ENCODE measurements around the gene ADGRE1.

The ADGRE1 gene

GRCh38 chr19:6861683-6862286 is 25.6 kb upstream of the ADGRE1 start:
- Histone ChIP-seq H3K4ac (ENCODE audit: low read depth, low read length) (no peak overlapping the region), H4K5ac (ENCODE audit: low read length) (no peak overlapping the region), H3K27me3 (ENCODE audit: insufficient read depth, low read length, poor library complexity) (no peaks in the 10 kb centered on the region), H3K9ac (ENCODE audit: low read length) (no peak overlapping the region), H3K56ac (ENCODE audit: low read length) (no peak overlapping the region), H3K27ac (ENCODE audit: low read depth, low read length) (no peak overlapping the region), H3K4me1 (ENCODE audit: control insufficient read depth, low read depth, low read length) (no peaks in the 10 kb centered on the region), H3K4me3 (ENCODE audit: low read length) (no peak overlapping the region), H2BK15ac (replicated peaks; ENCODE audit: low read depth) (no peak overlapping the region), H2AK5ac (ENCODE audit: low read length) (no peak overlapping the region), H3K18ac (ENCODE audit: low read length) (no peak overlapping the region), H2BK120ac (ENCODE audit: low read depth, low read length) (no peak overlapping the region), H3K79me2 (ENCODE audit: control insufficient read depth, insufficient read depth, low read length) (no peaks in the 10 kb centered on the region), H3K4me2 (ENCODE audit: low read length) (no peak overlapping the region), H4K8ac (ENCODE audit: low read depth, low read length) (no peak overlapping the region), H3K79me1 (ENCODE audit: low read length) (no peaks in the 10 kb centered on the region), H2BK5ac (ENCODE audit: low read length) (no peak overlapping the region), H3K23ac (ENCODE audit: low read length) (no peak overlapping the region), H3K36me3 (ENCODE audit: control insufficient read depth, insufficient read depth, low read length) (no peaks in the 10 kb centered on the region)
- peak; percentile 10 for DNase-seq
- WGBS (ENCODE audit: extremely low coverage, insufficient coverage, low lambda C conversion rate) = no CpG with 5 or more reads among the region's 10 CpGs

- Histone ChIP-seq H3K79me2 (ENCODE audit: control insufficient read depth, insufficient read depth, low read length) (no peaks in the 10 kb centered on the region), H4K5ac (ENCODE audit: low read length) (no peak overlapping the region), H3K4me3 (ENCODE audit: low read length) (no peak overlapping the region), H3K27ac (ENCODE audit: low read depth, low read length) (no peak overlapping the region), H2BK5ac (ENCODE audit: low read length) (no peak overlapping the region), H3K27me3 (ENCODE audit: insufficient read depth, low read length, poor library complexity) (no peaks in the 10 kb centered on the region), H3K79me1 (ENCODE audit: low read length) (no peaks in the 10 kb centered on the region), H2BK15ac (replicated peaks; ENCODE audit: low read depth) (no peak overlapping the region), H4K8ac (ENCODE audit: low read depth, low read length) (no peak overlapping the region), H3K4me1 (ENCODE audit: control insufficient read depth, low read depth, low read length) (no peaks in the 10 kb centered on the region), H2BK120ac (ENCODE audit: low read depth, low read length) (no peak overlapping the region), H3K4ac (ENCODE audit: low read depth, low read length) (no peak overlapping the region), H3K9ac (ENCODE audit: low read length) (no peak overlapping the region), H3K56ac (ENCODE audit: low read length) (no peak overlapping the region), H3K4me2 (ENCODE audit: low read length) (no peak overlapping the region), H3K23ac (ENCODE audit: low read length) (no peak overlapping the region), H3K36me3 (ENCODE audit: control insufficient read depth, insufficient read depth, low read length) (no peaks in the 10 kb centered on the region), H3K18ac (ENCODE audit: low read length) (no peak overlapping the region), H2AK5ac (ENCODE audit: low read length) (no peak overlapping the region)
- no CpG with 5 or more reads among the region's 16 CpGs for WGBS (ENCODE audit: extremely low coverage, insufficient coverage, low lambda C conversion rate)
- DNase-seq = peak; percentile 92
These were observed 24.7 kb upstream of the ADGRE1 start for GRCh38 chr19:6862673-6863078.

- Histone ChIP-seq H3K4me3 (ENCODE audit: low read length) (no peak overlapping the region), H3K4ac (ENCODE audit: low read depth, low read length) (no peak overlapping the region), H3K9ac (ENCODE audit: low read length) (no peak overlapping the region), H4K8ac (ENCODE audit: low read depth, low read length) (no peak overlapping the region), H3K18ac (ENCODE audit: low read length) (no peak overlapping the region), H2AK5ac (ENCODE audit: low read length) (no peak overlapping the region), H3K27ac (ENCODE audit: low read depth, low read length) (no peak overlapping the region), H2BK120ac (ENCODE audit: low read depth, low read length) (no peak overlapping the region), H2BK5ac (ENCODE audit: low read length) (no peak overlapping the region), H4K5ac (ENCODE audit: low read length) (no peak overlapping the region), H3K36me3 (ENCODE audit: control insufficient read depth, insufficient read depth, low read length) (no peaks in the 10 kb centered on the region), H3K56ac (ENCODE audit: low read length) (no peak overlapping the region), H3K4me2 (ENCODE audit: low read length) (no peak overlapping the region), H3K23ac (ENCODE audit: low read length) (no peak overlapping the region), H3K4me1 (ENCODE audit: control insufficient read depth, low read depth, low read length) (no peaks in the 10 kb centered on the region), H3K79me1 (ENCODE audit: low read length) (no peaks in the 10 kb centered on the region), H3K27me3 (ENCODE audit: insufficient read depth, low read length, poor library complexity) (no peaks in the 10 kb centered on the region), H2BK15ac (replicated peaks; ENCODE audit: low read depth) (no peak overlapping the region), H3K79me2 (ENCODE audit: control insufficient read depth, insufficient read depth, low read length) (no peaks in the 10 kb centered on the region)
- no peak for DNase-seq
- WGBS (ENCODE audit: extremely low coverage, insufficient coverage, low lambda C conversion rate) = no CpG with 5 or more reads among the region's 9 CpGs
These were observed 22.9 kb upstream of the ADGRE1 start for GRCh38 chr19:6864325-6864940.

GRCh38 chr19:6865849-6866248 is 21.5 kb upstream of the ADGRE1 start:
- H3K4me1 ChIP-seq (ENCODE audit: control insufficient read depth, low read depth, low read length) = no peaks in the 10 kb centered on the region
- peak; percentile 8 for DNase-seq
- H3K4me2 ChIP-seq (ENCODE audit: low read length) = no peak overlapping the region
- no CpG with 5 or more reads among the region's 10 CpGs for WGBS (ENCODE audit: extremely low coverage, insufficient coverage, low lambda C conversion rate)
- H3K9ac ChIP-seq (ENCODE audit: low read length) = no peak overlapping the region
- H3K36me3 ChIP-seq (ENCODE audit: control insufficient read depth, insufficient read depth, low read length) = no peaks in the 10 kb centered on the region
- no peak overlapping the region for H4K8ac ChIP-seq (ENCODE audit: low read depth, low read length)
- H3K79me1 ChIP-seq (ENCODE audit: low read length) = no peaks in the 10 kb centered on the region
- no peak overlapping the region for H2BK120ac ChIP-seq (ENCODE audit: low read depth, low read length)
- H3K56ac ChIP-seq (ENCODE audit: low read length) = no peak overlapping the region
- H3K27me3 ChIP-seq (ENCODE audit: insufficient read depth, low read length, poor library complexity) = no peaks in the 10 kb centered on the region
- no peak overlapping the region for H4K5ac ChIP-seq (ENCODE audit: low read length)
- H3K27ac ChIP-seq (ENCODE audit: low read depth, low read length) = no peak overlapping the region
- H3K4ac ChIP-seq (ENCODE audit: low read depth, low read length) = no peak overlapping the region
- H2AK5ac ChIP-seq (ENCODE audit: low read length) = no peak overlapping the region
- H3K18ac ChIP-seq (ENCODE audit: low read length) = no peak overlapping the region
- H3K23ac ChIP-seq (ENCODE audit: low read length) = no peak overlapping the region
- H3K79me2 ChIP-seq (ENCODE audit: control insufficient read depth, insufficient read depth, low read length) = no peaks in the 10 kb centered on the region
- H3K4me3 ChIP-seq (ENCODE audit: low read length) = no peak overlapping the region
- no peak overlapping the region for H2BK15ac ChIP-seq (replicated peaks; ENCODE audit: low read depth)
- H2BK5ac ChIP-seq (ENCODE audit: low read length) = no peak overlapping the region

GRCh38 chr19:6866741-6867151 is 20.6 kb upstream of the ADGRE1 start:
- Histone ChIP-seq H3K79me2 (ENCODE audit: control insufficient read depth, insufficient read depth, low read length) (no peaks in the 10 kb centered on the region), H4K8ac (ENCODE audit: low read depth, low read length) (no peak overlapping the region), H3K27ac (ENCODE audit: low read depth, low read length) (no peak overlapping the region), H3K79me1 (ENCODE audit: low read length) (no peaks in the 10 kb centered on the region), H3K36me3 (ENCODE audit: control insufficient read depth, insufficient read depth, low read length) (no peaks in the 10 kb centered on the region), H3K4me1 (ENCODE audit: control insufficient read depth, low read depth, low read length) (no peaks in the 10 kb centered on the region), H2AK5ac (ENCODE audit: low read length) (no peak overlapping the region), H3K23ac (ENCODE audit: low read length) (no peak overlapping the region), H3K18ac (ENCODE audit: low read length) (no peak overlapping the region), H3K9ac (ENCODE audit: low read length) (no peak overlapping the region), H4K5ac (ENCODE audit: low read length) (no peak overlapping the region), H2BK15ac (replicated peaks; ENCODE audit: low read depth) (no peak overlapping the region), H3K4ac (ENCODE audit: low read depth, low read length) (no peak overlapping the region), H2BK120ac (ENCODE audit: low read depth, low read length) (no peak overlapping the region), H3K4me3 (ENCODE audit: low read length) (no peak overlapping the region), H3K56ac (ENCODE audit: low read length) (no peak overlapping the region), H3K27me3 (ENCODE audit: insufficient read depth, low read length, poor library complexity) (no peaks in the 10 kb centered on the region), H3K4me2 (ENCODE audit: low read length) (no peak overlapping the region), H2BK5ac (ENCODE audit: low read length) (no peak overlapping the region)
- no peak for DNase-seq
- no CpG with 5 or more reads among the region's 6 CpGs for WGBS (ENCODE audit: extremely low coverage, insufficient coverage, low lambda C conversion rate)

- Histone ChIP-seq H3K36me3 (ENCODE audit: control insufficient read depth, insufficient read depth, low read length) (no peaks in the 10 kb centered on the region), H3K18ac (ENCODE audit: low read length) (no peak overlapping the region), H3K4me3 (ENCODE audit: low read length) (no peak overlapping the region), H4K5ac (ENCODE audit: low read length) (no peak overlapping the region), H2BK5ac (ENCODE audit: low read length) (no peak overlapping the region), H3K56ac (ENCODE audit: low read length) (no peak overlapping the region), H2AK5ac (ENCODE audit: low read length) (no peak overlapping the region), H3K23ac (ENCODE audit: low read length) (no peak overlapping the region), H3K79me2 (ENCODE audit: control insufficient read depth, insufficient read depth, low read length) (no peaks in the 10 kb centered on the region), H3K27me3 (ENCODE audit: insufficient read depth, low read length, poor library complexity) (no peaks in the 10 kb centered on the region), H3K4me2 (ENCODE audit: low read length) (no peak overlapping the region), H3K27ac (ENCODE audit: low read depth, low read length) (no peak overlapping the region), H3K4me1 (ENCODE audit: control insufficient read depth, low read depth, low read length) (no peaks in the 10 kb centered on the region), H3K4ac (ENCODE audit: low read depth, low read length) (no peak overlapping the region), H4K8ac (ENCODE audit: low read depth, low read length) (no peak overlapping the region), H2BK120ac (ENCODE audit: low read depth, low read length) (no peak overlapping the region), H2BK15ac (replicated peaks; ENCODE audit: low read depth) (no peak overlapping the region), H3K79me1 (ENCODE audit: low read length) (no peaks in the 10 kb centered on the region), H3K9ac (ENCODE audit: low read length) (no peak overlapping the region)
- no peak for DNase-seq
- WGBS (ENCODE audit: extremely low coverage, insufficient coverage, low lambda C conversion rate) = no CpG with 5 or more reads among the region's 4 CpGs
These were observed 19.0 kb upstream of the ADGRE1 start for GRCh38 chr19:6868351-6868750.
